Amygdala (tissue), 56 donors: Measurements from ENCODE around the gene FOXJ1.
A peak's percentile ranks its signal among the peaks of the same experiment; 100 is the strongest.

Experiments used
- DNase-seq, 56 donors: peaks; one replicate each; lab custom pipeline; 2025; lab: John Stamatoyannopoulos, UW

FOXJ1 gene

DNA sequence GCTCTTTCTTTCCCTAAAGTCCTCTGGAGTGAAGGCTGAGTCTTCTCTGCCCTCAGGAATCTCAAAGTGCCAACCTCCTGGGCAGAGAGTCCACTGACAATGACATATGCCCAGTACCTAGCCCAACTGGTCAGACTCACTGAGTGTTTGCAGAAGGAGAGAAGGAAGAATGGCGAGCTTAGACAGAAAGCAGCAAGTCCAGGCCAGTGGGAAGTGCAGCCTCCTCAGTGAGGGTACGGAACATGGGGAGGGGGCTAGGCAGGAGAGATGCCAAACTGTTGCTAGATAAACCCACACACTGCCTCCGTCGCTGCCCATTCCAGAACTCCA is 38.1 kb downstream of the FOXJ1 start:
- no peak for DNase-seq

DNA sequence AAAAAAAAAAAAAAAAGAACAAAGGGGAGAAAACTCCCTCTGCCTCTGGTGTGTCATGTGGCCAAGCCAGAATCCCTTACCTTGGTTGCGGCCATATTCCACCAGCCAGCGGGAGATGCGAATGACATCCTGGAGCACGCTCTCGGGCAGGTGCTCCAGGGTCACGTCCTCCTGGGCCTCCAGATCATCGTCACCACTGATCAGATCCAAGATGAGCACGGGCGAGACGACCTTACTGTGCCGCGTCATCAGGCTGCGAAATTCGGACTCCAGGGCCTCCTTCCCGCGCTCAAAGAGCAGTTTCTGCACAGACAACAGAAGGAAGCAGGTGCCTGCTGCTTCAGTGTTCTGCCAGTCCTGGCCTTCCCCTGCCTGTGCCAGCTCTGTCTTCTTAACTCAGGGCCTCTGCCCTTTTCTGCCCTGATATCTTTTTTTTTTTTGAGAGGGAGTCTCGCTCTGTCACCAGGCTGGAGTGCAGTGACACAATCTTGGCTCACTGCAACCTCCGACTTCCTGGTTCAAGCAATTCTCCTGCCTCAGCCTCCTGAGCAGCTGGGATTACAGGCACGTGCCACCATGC is 43.2 kb downstream of the FOXJ1 start:
- no peak for DNase-seq

DNA sequence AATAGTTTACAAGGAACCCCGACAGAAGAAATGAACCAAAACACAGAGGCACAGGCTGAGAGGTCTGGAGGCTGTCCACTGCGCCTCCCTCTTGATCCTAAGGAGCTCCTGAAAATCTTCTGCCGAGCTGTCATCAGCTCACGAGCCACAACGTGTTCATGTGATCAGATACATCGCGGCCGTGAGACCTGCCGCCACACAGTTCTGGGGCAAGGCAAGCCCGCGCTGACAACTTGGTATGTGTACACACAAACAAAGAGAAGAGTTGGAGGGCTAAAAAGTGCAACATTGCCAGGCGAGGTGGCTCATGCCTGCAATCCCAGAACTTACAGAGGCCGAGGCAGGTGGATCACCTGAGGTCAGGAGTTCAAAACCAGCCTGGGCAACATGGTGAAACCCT is 45.1 kb downstream of the FOXJ1 start:
- DNase-seq: no peak

DNA sequence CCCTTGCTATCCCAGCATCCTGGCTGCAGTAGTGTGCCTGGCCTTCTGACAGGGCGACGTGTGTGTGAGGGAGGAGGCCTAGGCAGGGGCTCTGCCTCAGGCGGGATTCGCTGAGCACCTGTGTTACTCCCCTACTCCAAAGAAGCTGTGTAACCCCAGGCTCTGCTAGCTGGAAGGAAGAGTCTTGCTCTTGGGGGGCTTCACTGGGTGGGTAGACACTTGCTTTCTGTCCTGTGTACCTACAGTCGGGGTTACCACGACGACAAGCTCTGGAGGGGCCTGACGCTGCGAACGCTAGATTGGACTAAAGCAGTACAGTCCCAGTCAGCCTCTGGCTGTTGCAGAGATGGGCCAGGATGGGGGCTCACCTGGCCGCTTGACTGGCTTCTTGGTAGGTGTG is 47.0 kb downstream of the FOXJ1 start:
- no peak for DNase-seq

DNA sequence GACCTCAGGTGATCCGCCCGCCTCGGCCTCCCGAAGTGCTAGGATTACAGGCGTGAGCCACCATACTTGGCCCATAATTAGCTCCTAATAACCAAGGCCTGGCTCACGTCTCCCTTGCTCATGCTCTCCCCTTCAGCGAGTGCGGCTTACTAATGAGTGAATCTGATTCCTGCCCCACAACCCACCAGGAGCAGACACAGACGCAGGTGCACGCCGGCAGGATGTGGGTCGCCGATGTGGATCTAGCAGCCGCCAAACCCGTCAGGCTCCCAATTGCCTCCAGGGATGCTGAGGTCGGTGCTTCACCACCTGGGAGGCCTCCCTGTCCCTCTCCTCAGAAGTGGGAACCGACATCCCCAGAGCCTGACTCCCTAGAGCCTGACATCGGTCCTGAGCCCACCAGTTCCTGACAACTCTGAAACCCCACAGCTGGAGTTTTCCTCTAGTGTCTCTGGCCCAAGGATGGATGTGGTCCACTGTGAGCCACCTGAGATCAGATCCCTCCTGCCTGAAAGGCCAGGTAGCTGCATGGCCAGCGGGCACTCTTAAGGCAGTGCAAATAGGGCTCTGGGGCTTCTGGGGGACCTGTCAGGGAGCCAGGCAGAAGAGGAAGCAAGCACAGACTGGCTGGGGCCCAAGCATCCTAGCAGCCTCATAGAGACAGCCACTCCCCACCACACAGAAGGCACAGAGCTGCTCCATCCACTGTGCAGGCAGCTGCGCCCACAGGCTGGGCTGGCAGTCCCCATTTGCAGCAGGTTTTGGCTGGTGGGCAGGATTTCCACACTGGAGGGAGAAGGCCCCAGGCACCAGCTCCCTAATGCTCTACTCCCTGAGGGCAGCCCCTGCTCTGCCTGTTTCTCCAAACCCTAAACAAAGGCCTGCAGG is 48.3 kb downstream of the FOXJ1 start:
- peak in 1 of 56 donors; percentile 22 for DNase-seq

DNA sequence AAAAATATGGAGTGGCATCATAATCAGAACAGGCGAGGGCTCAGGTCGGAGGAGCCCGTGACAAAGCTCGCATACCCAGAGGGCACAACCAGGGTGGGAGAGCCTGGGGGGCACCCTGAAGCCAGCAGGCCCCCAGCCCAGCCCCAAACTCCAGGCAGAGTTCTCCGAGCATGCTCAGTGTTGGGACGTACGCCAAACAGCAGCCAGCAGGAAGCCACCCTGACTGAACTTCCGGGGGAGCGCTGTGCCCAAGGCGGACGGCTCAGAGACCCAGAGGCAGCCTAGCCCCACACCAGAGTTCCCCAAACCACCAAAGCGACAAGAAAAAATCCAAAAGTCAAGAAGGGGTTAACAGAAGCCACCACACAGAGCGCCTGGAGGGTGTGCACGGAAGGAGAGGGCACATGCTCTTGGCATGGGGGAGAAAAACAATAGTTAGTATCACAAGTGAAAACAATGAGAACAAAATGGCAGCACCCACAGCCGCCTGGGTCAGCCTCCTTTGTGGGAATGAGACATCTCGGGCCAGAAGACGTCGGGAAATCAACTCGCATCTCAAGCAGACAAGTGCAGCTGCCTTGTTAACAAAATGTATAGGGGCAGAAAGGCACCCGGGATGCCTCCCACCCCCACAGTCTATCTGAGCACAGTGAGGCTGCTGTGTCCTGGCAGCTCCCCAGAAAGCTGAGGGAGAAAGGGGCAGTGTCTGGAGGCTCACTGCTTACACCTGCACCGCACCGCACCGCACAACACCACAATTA is 49.3 kb downstream of the FOXJ1 start:
- DNase-seq: no peak

DNA sequence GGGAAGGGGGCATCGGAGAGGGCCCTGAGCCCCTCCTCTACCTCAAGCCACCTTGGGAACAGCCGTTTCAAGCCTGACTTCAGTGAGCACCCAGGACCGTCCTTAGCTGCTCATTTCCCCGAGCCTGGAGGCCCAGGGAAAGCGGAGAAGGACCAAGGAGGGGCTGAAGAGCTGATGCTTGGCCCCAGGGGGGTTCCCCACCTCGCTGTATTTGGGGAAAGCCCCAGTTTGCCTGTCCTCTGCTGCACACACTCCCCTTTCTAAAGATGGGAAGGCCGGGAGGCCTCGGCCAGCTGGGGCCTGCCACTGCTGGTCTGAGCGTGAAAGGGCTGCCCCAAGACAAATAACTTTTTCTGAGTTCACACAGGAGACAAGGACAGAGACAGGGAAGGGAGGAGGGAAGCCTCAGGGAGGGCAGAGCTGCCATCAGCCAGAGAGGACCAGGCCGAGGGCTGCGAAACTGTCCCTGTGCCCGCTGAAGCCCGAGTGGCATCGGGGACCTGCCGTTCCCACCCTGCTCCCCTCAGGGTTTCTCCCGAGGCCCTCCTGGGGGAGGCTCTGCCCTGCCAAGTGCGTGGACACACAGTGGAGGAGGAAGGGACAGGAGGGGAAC is 50.4 kb downstream of the FOXJ1 start:
- DNase-seq: no peak

DNA sequence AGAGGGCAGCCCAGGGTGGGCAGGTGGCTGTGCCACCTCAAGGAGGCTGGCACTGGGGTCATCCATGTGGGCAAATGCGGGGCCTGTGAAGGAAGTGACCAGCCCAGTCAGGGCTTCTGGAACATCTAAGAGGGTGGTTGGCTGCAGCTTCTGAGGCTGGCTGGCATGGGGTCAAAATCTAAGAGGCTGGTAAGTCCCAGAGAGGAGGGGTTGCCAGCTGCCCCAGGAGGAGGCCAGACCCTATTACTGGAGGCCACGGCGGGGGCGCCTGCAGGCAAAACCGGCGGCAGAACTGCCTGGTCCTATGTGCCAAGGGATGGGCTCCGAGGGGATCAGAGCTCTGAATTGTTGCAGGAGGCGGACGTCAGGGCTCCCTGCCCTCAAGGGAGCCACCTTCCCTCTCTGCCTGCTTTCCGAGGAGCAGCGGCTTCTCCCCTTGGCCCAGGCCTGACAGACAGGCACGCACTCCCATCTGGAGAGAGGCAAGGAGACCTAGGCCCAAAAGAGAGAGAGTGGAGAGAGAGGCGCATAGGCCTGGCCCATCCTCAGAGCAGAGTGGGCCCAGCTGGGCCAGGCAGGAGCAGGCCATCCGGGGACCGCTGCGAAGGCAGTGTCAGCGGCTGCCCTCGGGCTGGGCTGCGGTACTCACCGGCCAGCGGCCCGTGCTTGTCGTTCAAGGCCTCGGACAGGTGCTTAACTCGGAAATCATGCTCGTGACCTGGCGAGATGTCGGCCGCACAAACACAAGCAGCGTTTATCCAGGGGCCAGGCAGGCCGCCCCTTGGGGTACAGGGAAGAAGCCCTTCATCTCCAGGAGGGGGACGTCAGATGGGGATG is 51.1 kb downstream of the FOXJ1 start:
- DNase-seq: peak in 1 of 56 donors; percentile 39

DNA sequence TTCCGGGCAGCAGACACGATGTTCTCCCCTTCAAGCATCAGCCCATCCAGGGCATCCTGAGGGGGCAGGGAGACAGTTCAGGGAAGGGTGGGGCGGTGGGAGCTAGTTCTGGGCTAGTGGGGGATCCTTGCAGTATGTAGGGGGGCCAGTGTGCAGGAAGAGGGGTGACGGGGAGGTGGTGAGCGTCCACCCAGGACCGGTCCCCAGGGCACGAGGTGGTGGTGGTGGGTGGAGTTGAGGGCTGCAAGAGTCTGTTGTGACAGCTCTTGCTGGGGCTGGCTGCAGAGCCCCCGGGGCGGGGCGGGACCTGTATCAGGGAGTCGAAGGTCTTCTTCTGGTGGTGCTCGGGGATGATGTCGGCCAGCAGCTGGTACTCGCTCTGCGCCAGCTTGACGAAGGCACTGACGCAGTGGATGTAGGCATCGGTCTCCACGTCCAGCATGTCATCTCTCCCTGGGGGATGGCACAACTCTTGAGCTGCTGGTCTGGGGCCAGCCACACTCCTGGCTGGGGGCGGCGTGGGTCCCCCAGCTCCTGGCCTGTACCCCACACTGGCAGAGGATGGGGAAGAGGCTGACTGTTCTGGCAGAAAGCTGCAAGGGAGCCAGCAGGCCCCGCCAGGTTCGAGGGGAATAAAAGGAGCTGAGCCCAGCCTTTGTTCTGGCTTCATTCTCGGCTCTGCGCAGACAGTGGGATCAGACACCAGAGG is 52.0 kb downstream of the FOXJ1 start:
- DNase-seq: no peak

DNA sequence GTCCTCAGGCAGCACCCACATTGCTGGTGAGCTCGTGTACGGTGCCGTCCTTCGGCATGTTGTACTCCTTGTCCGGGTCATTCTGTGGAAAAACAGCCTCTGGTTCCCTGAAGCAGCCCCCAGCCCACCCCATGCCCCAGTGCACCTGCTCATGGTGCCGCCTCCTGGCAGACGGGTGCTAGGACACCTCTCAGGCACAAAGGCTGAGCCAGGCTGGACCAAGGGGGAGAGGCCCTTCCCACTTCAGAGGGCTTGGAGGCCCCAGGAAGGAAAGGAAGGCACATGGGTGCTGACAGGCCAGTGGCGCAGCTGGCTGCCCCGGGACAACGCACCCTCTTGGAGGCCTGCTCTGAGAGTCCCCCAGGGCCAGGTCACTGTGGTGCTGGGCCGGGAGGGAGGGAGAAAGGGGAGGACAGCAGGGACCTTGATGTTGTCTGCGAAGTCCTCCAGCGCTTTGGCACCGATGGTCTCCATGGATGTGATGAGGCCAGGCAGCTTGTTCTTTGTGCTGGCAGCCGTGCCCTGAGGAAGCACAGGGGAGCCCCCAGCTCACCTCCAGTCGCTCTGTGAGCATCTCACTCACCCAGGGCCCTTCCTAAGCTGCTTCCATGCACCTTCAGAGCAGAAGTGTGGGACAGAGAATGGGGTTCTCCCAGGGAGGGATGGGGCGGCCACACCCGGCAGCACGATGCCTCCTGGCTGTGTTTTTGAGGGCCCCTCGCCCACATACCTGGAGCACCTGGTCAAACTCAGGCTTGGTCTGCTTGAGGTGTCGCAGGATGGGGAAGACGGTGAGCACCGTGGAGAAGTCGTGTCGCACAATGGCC is 52.8 kb downstream of the FOXJ1 start:
- DNase-seq: no peak

DNA sequence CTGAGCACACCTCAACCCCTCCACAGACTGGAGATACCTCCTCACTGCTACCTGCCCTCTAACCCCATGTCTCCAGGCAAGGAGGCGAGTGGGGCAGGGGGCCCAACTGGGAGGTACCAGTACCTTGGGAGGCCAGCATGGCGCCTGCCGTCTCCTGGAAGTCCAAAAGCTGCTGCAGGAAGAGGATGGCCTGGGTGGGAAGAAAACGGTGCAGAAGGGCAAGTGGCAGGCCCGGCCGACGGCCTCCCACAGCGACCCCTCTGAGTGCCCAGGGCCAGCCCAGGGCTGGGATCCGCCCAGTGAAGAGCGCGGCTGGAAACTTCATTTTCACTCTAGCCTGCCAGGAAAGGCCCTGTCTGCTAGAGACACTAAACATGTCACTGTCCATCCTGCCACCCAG is 53.5 kb downstream of the FOXJ1 start:
- no peak for DNase-seq

DNA sequence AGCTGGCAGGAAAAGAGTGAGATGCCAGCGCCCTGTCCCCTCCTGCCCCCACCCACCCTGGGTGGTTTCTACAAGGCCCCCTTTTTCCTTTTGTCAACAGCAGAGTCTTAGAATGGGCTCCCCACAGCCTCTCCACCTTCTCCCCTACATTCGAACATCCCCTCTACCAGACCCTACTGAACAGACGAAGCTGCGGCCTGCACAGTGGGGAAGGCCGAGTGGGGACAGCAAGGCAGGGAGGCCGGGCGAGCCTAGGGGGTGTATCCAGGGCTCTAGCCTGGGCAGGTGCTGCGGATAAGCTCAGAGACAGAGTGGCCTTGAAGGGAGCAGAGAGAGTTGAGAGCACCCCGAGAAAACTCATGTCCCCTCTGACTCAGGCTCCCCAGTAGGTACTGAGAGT is 54.7 kb downstream of the FOXJ1 start:
- no peak for DNase-seq
